Measurements from ENCODE around the gene SPACA7. TPM values are rescaled to one million over a fixed set of nuclear protein-coding genes. Genes with fewer than 3 reads are reported as not detected.

Gene SPACA7
- polyA plus RNA-seq, 1 donor from 2014 or later: not detected

- H3K27me3 ChIP-seq (ENCODE audit: insufficient read depth, low read depth, low read length): no peaks in the 10 kb centered on the region
- TF ChIP-seq MXI1 (conservative IDR thresholded peaks at IDR 0.05; ENCODE audit: poor library complexity, severe bottlenecking) (no peak), TAF1 (IDR thresholded peaks at IDR 0.05; ENCODE audit: low read depth) (no peak), RAD21 (conservative IDR thresholded peaks at IDR 0.05) (no peak), POLR2AphosphoS5 (IDR thresholded peaks at IDR 0.05) (no peak), EP300 (conservative IDR thresholded peaks at IDR 0.05; ENCODE audit: poor library complexity, severe bottlenecking) (no peak), SMC3 (conservative IDR thresholded peaks at IDR 0.05; ENCODE audit: poor library complexity) (no peak), EZH2 (IDR thresholded peaks at IDR 0.05; ENCODE audit: borderline replicate concordance, insufficient read depth, low read length, poor library complexity, severe bottlenecking) (no peak)
- TF ChIP-seq, protein P1, sequence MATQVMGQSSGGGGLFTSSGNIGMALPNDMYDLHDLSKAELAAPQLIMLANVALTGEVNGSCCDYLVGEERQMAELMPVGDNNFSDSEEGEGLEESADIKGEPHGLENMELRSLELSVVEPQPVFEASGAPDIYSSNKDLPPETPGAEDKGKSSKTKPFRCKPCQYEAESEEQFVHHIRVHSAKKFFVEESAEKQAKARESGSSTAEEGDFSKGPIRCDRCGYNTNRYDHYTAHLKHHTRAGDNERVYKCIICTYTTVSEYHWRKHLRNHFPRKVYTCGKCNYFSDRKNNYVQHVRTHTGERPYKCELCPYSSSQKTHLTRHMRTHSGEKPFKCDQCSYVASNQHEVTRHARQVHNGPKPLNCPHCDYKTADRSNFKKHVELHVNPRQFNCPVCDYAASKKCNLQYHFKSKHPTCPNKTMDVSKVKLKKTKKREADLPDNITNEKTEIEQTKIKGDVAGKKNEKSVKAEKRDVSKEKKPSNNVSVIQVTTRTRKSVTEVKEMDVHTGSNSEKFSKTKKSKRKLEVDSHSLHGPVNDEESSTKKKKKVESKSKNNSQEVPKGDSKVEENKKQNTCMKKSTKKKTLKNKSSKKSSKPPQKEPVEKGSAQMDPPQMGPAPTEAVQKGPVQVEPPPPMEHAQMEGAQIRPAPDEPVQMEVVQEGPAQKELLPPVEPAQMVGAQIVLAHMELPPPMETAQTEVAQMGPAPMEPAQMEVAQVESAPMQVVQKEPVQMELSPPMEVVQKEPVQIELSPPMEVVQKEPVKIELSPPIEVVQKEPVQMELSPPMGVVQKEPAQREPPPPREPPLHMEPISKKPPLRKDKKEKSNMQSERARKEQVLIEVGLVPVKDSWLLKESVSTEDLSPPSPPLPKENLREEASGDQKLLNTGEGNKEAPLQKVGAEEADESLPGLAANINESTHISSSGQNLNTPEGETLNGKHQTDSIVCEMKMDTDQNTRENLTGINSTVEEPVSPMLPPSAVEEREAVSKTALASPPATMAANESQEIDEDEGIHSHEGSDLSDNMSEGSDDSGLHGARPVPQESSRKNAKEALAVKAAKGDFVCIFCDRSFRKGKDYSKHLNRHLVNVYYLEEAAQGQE (IDR thresholded peaks at IDR 0.05; ENCODE audit: borderline replicate concordance): no peak
- TF ChIP-seq, protein P2, sequence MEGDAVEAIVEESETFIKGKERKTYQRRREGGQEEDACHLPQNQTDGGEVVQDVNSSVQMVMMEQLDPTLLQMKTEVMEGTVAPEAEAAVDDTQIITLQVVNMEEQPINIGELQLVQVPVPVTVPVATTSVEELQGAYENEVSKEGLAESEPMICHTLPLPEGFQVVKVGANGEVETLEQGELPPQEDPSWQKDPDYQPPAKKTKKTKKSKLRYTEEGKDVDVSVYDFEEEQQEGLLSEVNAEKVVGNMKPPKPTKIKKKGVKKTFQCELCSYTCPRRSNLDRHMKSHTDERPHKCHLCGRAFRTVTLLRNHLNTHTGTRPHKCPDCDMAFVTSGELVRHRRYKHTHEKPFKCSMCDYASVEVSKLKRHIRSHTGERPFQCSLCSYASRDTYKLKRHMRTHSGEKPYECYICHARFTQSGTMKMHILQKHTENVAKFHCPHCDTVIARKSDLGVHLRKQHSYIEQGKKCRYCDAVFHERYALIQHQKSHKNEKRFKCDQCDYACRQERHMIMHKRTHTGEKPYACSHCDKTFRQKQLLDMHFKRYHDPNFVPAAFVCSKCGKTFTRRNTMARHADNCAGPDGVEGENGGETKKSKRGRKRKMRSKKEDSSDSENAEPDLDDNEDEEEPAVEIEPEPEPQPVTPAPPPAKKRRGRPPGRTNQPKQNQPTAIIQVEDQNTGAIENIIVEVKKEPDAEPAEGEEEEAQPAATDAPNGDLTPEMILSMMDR (IDR thresholded peaks at IDR 0.05; ENCODE audit: poor library complexity, severe bottlenecking): no peak
- H3K27ac ChIP-seq (ENCODE audit: low read length): no peak overlapping the region
- no peak overlapping the region for H3K9ac ChIP-seq (ENCODE audit: low read length)
- H3K36me3 ChIP-seq (ENCODE audit: insufficient read depth, low read length): no peaks in the 10 kb centered on the region
- H3K9me2 ChIP-seq (ENCODE audit: insufficient read depth, low read length): no peaks in the 10 kb centered on the region
- no peak overlapping the region for H3K4me2 ChIP-seq (ENCODE audit: low read length)
- H3K79me2 ChIP-seq (replicated peaks; ENCODE audit: insufficient read depth, low read length): no peaks in the 10 kb centered on the region
- H3K9me3 ChIP-seq (ENCODE audit: low read length): no peaks in the 10 kb centered on the region
- no peaks in the 10 kb centered on the region for H3F3A ChIP-seq (ENCODE audit: insufficient read depth, low read length, poor library complexity, severe bottlenecking)
- no peaks in the 10 kb centered on the region for H4K20me1 ChIP-seq (ENCODE audit: insufficient read depth)
- no peak overlapping the region for H2AFZ ChIP-seq (ENCODE audit: low read depth, low read length)
- no peak overlapping the region for H3K4me3 ChIP-seq (ENCODE audit: low read length)
Observed at GRCh38 chr13:112457485-112457884, 81.3 kb downstream of the SPACA7 start.

GRCh38 chr13:112462408-112462807 is 86.3 kb downstream of the SPACA7 start:
- Histone ChIP-seq H3K9ac (ENCODE audit: low read length) (no peak overlapping the region), H3F3A (ENCODE audit: insufficient read depth, low read length, poor library complexity, severe bottlenecking) (no peaks in the 10 kb centered on the region), H4K20me1 (ENCODE audit: insufficient read depth) (no peaks in the 10 kb centered on the region), H3K4me2 (ENCODE audit: low read length) (no peak overlapping the region), H3K4me3 (ENCODE audit: low read length) (no peak overlapping the region), H3K9me2 (ENCODE audit: insufficient read depth, low read length) (no peaks in the 10 kb centered on the region), H3K36me3 (ENCODE audit: insufficient read depth, low read length) (no peaks in the 10 kb centered on the region), H3K27me3 (ENCODE audit: insufficient read depth, low read depth, low read length) (no peaks in the 10 kb centered on the region), H3K9me3 (ENCODE audit: low read length) (no peaks in the 10 kb centered on the region), H3K27ac (ENCODE audit: low read length) (no peak overlapping the region), H3K79me2 (replicated peaks; ENCODE audit: insufficient read depth, low read length) (no peaks in the 10 kb centered on the region), H2AFZ (ENCODE audit: low read depth, low read length) (no peak overlapping the region)
- TF ChIP-seq, protein P1 (IDR thresholded peaks at IDR 0.05; ENCODE audit: borderline replicate concordance): no peak
- TF ChIP-seq RAD21 (conservative IDR thresholded peaks at IDR 0.05): no peak
- no peak for TF ChIP-seq EP300 (conservative IDR thresholded peaks at IDR 0.05; ENCODE audit: poor library complexity, severe bottlenecking)
- TF ChIP-seq MXI1 (conservative IDR thresholded peaks at IDR 0.05; ENCODE audit: poor library complexity, severe bottlenecking): no peak
- TF ChIP-seq, protein P2 (IDR thresholded peaks at IDR 0.05; ENCODE audit: poor library complexity, severe bottlenecking): no peak
- TF ChIP-seq SMC3 (conservative IDR thresholded peaks at IDR 0.05; ENCODE audit: poor library complexity): no peak
- TF ChIP-seq POLR2AphosphoS5 (IDR thresholded peaks at IDR 0.05): no peak
- TF ChIP-seq TAF1 (IDR thresholded peaks at IDR 0.05; ENCODE audit: low read depth): no peak
